ENCODE data around the gene AMBRA1.

AMBRA1 gene

GRCh38 chr11:46593550-46594373 is at the start of gene AMBRA1:
AMBRA1 (minus strand) TSS chr11:46594023; CDS start chr11:46548380, 45,643 bp downstream.
- peak; percentile 76 to 80 for DNase-seq

- DNase-seq = no peak
These were observed 49.7 kb upstream of the AMBRA1 start for GRCh38 chr11:46643531-46643930.

- no peak for DNase-seq
These were observed 49.0 kb upstream of the AMBRA1 start for GRCh38 chr11:46642627-46643335.

GRCh38 chr11:46641639-46642038 is 47.8 kb upstream of the AMBRA1 start:
- no peak for DNase-seq

- DNase-seq = no peak
These were observed 46.4 kb upstream of the AMBRA1 start for GRCh38 chr11:46640036-46640788.

GRCh38 chr11:46639197-46639839 is 45.5 kb upstream of the AMBRA1 start:
- DNase-seq = no peak

- DNase-seq = no peak
These were observed 43.7 kb upstream of the AMBRA1 start for GRCh38 chr11:46637546-46637945.

- DNase-seq = no peak
These were observed 41.8 kb upstream of the AMBRA1 start for GRCh38 chr11:46635557-46636139.

GRCh38 chr11:46633291-46634217 is 39.7 kb upstream of the AMBRA1 start:
- DNase-seq = no peak

GRCh38 chr11:46632502-46632901 is 38.7 kb upstream of the AMBRA1 start:
- DNase-seq = no peak

- DNase-seq = no peak
These were observed 37.9 kb upstream of the AMBRA1 start for GRCh38 chr11:46631676-46632075.

- no peak for DNase-seq
These were observed 36.4 kb upstream of the AMBRA1 start for GRCh38 chr11:46630237-46630636.

GRCh38 chr11:46628961-46629360 is 35.1 kb upstream of the AMBRA1 start:
- DNase-seq = no peak

GRCh38 chr11:46625406-46625805 is 31.6 kb upstream of the AMBRA1 start:
- DNase-seq = no peak

- DNase-seq = no peak
These were observed 25.0 kb upstream of the AMBRA1 start for GRCh38 chr11:46618837-46619236.

- DNase-seq = no peak
These were observed 24.1 kb upstream of the AMBRA1 start for GRCh38 chr11:46617972-46618314.

GRCh38 chr11:46617134-46617971 is 23.5 kb upstream of the AMBRA1 start, which contains the start of the genes ATG13 and HARBI1:
ATG13 (plus strand) TSS chr11:46617553; CDS start chr11:46644292, 26,739 bp downstream.
HARBI1 (minus strand) TSS chr11:46617227; CDS start chr11:46616237, 990 bp downstream.
- peak; percentile 88 to 90 for DNase-seq

GRCh38 chr11:46616551-46617133 is 22.8 kb upstream of the AMBRA1 start:
- DNase-seq = no peak

GRCh38 chr11:46615756-46616155 is 21.9 kb upstream of the AMBRA1 start:
- DNase-seq = no peak

- DNase-seq = no peak
These were observed 18.5 kb upstream of the AMBRA1 start for GRCh38 chr11:46612326-46612725.

Data from activated CD4-positive, alpha-beta T cell treated with anti-CD3 and anti-CD28 coated beads, Interleukin-2, amount 50 U/mL, for 4 hours (primary cell).